ENCODE data around the gene REXO1.

REXO1 gene

GRCh38 chr19:1775951-1776605, 72.2 kb downstream of the REXO1 start:
- FAIRE-seq (no peak), DNase-seq (ENCODE audit: insufficient read length, low spot score) (no peak)
- TF ChIP-seq POLR2AphosphoS5 (IDR thresholded peaks at IDR 0.05; ENCODE audit: low read depth, low read length), result no peak

GRCh38 chr19:1774989-1775772, 73.1 kb downstream of the REXO1 start:
- DNase-seq (ENCODE audit: insufficient read length, low spot score) (no peak), FAIRE-seq (no peak)
- TF ChIP-seq TAF1 (IDR thresholded peaks at IDR 0.05; ENCODE audit: low read depth, low read length), result no peak
- no peak for TF ChIP-seq POLR2A (IDR thresholded peaks at IDR 0.05; ENCODE audit: low read depth, low read length)

GRCh38 chr19:1773184-1773583, 75.1 kb downstream of the REXO1 start:
- no peak for FAIRE-seq
- TF ChIP-seq SPI1 (IDR thresholded peaks at IDR 0.05; ENCODE audit: low read depth, low read length), result no peak
- TF ChIP-seq POU2F2 (IDR thresholded peaks at IDR 0.05; ENCODE audit: low read depth, low read length), result no peak
- TF ChIP-seq POLR2AphosphoS5 (IDR thresholded peaks at IDR 0.05; ENCODE audit: low read depth, low read length), result no peak
- no peak for TF ChIP-seq TAF1 (IDR thresholded peaks at IDR 0.05; ENCODE audit: low read depth, low read length)
- TF ChIP-seq POLR2A (IDR thresholded peaks at IDR 0.05; ENCODE audit: low read depth, low read length), result no peak
- no peak for TF ChIP-seq PAX5 (IDR thresholded peaks at IDR 0.05; ENCODE audit: insufficient read depth, low read length, severe bottlenecking)
- DNase-seq (ENCODE audit: insufficient read length, low spot score), result no peak

GRCh38 chr19:1770866-1771576, 77.3 kb downstream of the REXO1 start:
- no peak for TF ChIP-seq TAF1 (IDR thresholded peaks at IDR 0.05; ENCODE audit: low read depth, low read length)
- no peak for TF ChIP-seq POLR2A (IDR thresholded peaks at IDR 0.05; ENCODE audit: low read depth, low read length)
- TF ChIP-seq PAX5 (IDR thresholded peaks at IDR 0.05; ENCODE audit: insufficient read depth, low read length, severe bottlenecking), result no peak
- TF ChIP-seq SPI1 (IDR thresholded peaks at IDR 0.05; ENCODE audit: low read depth, low read length), result no peak
- no peak for TF ChIP-seq POLR2AphosphoS5 (IDR thresholded peaks at IDR 0.05; ENCODE audit: low read depth, low read length)
- TF ChIP-seq POU2F2 (IDR thresholded peaks at IDR 0.05; ENCODE audit: low read depth, low read length), result no peak
- DNase-seq (ENCODE audit: insufficient read length, low spot score), result no peak
- no peak for FAIRE-seq

DNA sequence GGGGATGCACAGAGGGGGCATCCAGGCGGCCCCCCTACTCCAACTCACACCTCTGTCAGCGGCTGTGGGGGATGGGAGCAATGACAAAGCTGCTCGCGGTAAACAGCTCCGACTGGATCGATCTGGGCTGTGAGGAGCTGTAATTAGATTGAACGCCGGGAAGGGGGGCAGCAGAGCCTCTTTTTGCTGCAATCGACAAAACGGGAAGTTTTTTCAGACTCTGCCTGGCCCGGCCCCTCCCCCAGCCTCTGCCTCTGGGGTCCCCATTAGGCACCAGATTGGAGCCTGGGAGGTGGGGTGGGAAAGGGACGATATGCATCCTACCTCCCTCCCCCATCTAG, 78.7 kb downstream of the REXO1 start:
- DNase-seq (ENCODE audit: insufficient read length, low spot score) (no peak), FAIRE-seq (no peak)
- TF ChIP-seq POLR2A (IDR thresholded peaks at IDR 0.05; ENCODE audit: low read depth, low read length) (no peak), POU2F2 (IDR thresholded peaks at IDR 0.05; ENCODE audit: low read depth, low read length) (no peak), PAX5 (IDR thresholded peaks at IDR 0.05; ENCODE audit: insufficient read depth, low read length, severe bottlenecking) (no peak), POLR2AphosphoS5 (IDR thresholded peaks at IDR 0.05; ENCODE audit: low read depth, low read length) (no peak), SPI1 (IDR thresholded peaks at IDR 0.05; ENCODE audit: low read depth, low read length) (no peak), TAF1 (IDR thresholded peaks at IDR 0.05; ENCODE audit: low read depth, low read length) (no peak)

DNA sequence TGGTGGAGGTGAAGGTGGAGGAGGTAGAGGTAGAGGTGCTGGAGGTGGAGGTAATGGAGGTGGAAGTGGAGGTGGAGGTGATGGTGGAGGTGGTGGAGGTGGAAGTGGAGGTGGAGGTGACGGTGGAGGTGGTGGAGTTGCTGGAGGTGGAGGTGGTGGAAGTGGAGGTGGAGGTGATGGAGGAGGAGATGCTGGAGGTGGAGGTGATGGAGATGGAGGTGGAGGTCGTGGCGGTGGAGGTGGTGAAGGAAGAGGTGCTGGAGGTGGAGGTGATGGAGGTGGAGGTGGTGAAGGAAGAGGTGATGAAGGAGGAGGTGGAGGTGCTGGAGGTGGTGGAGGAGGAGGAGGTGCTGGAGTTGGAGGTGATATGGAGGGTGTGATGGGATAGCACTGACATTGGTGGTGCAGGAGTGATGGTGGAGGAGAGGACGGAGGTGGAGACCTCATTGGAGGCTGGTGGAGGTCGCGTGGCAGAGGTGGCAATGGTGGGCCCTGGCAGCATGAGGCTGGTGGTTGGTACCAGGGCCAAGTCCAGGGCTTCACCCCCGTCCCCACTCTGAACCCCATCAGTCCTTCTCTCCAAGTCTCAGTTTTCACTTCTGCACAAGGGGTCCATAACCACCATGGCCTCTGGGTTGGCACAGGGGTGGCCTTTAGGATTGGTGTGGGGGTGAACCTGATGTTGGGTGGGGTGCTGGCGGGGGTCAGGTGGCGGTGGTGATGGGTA, 79.2 kb downstream of the REXO1 start:
- TF ChIP-seq TAF1 (IDR thresholded peaks at IDR 0.05; ENCODE audit: low read depth, low read length) (no peak), POLR2AphosphoS5 (IDR thresholded peaks at IDR 0.05; ENCODE audit: low read depth, low read length) (no peak), PAX5 (IDR thresholded peaks at IDR 0.05; ENCODE audit: insufficient read depth, low read length, severe bottlenecking) (no peak), POU2F2 (IDR thresholded peaks at IDR 0.05; ENCODE audit: low read depth, low read length) (no peak), POLR2A (IDR thresholded peaks at IDR 0.05; ENCODE audit: low read depth, low read length) (no peak), SPI1 (IDR thresholded peaks at IDR 0.05; ENCODE audit: low read depth, low read length) (no peak)
- FAIRE-seq (no peak), DNase-seq (ENCODE audit: insufficient read length, low spot score) (no peak)

GRCh38 chr19:1768248-1768647, 80.0 kb downstream of the REXO1 start:
- FAIRE-seq (no peak), DNase-seq (ENCODE audit: insufficient read length, low spot score) (no peak)
- TF ChIP-seq POLR2AphosphoS5 (IDR thresholded peaks at IDR 0.05; ENCODE audit: low read depth, low read length) (no peak), SPI1 (IDR thresholded peaks at IDR 0.05; ENCODE audit: low read depth, low read length) (no peak), POLR2A (IDR thresholded peaks at IDR 0.05; ENCODE audit: low read depth, low read length) (no peak), TAF1 (IDR thresholded peaks at IDR 0.05; ENCODE audit: low read depth, low read length) (no peak), PAX5 (IDR thresholded peaks at IDR 0.05; ENCODE audit: insufficient read depth, low read length, severe bottlenecking) (no peak), POU2F2 (IDR thresholded peaks at IDR 0.05; ENCODE audit: low read depth, low read length) (no peak)

DNA sequence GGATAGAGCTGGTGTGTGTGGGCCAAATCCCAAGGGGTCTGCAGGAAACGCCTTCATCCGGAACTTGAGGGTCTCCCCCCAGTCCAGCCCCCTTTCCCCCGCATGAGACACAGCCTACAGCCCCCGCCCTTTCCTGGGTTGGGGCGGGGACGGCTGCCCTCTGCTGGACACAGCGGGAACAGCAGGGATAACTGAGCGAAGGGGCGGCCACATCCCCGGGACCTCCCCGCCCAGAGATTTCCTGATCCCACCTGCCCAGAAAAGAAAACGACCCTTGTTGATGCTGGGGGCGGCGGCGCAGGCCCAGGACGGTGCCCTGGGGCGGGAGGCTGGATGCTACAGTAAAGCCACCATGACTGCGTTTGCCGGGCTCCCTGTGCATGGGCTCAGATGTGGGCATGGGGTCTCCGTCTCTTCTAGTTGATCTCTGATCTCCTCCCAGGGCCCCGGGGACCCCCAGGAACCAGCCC, 80.8 kb downstream of the REXO1 start:
- TF ChIP-seq POLR2A (IDR thresholded peaks at IDR 0.05; ENCODE audit: low read depth, low read length) (no peak), POLR2AphosphoS5 (IDR thresholded peaks at IDR 0.05; ENCODE audit: low read depth, low read length) (no peak), SPI1 (IDR thresholded peaks at IDR 0.05; ENCODE audit: low read depth, low read length) (no peak), POU2F2 (IDR thresholded peaks at IDR 0.05; ENCODE audit: low read depth, low read length) (no peak), PAX5 (IDR thresholded peaks at IDR 0.05; ENCODE audit: insufficient read depth, low read length, severe bottlenecking) (no peak), TAF1 (IDR thresholded peaks at IDR 0.05; ENCODE audit: low read depth, low read length) (no peak)
- DNase-seq (ENCODE audit: insufficient read length, low spot score) (peak; percentile 90), FAIRE-seq (peak; percentile 83)

DNA sequence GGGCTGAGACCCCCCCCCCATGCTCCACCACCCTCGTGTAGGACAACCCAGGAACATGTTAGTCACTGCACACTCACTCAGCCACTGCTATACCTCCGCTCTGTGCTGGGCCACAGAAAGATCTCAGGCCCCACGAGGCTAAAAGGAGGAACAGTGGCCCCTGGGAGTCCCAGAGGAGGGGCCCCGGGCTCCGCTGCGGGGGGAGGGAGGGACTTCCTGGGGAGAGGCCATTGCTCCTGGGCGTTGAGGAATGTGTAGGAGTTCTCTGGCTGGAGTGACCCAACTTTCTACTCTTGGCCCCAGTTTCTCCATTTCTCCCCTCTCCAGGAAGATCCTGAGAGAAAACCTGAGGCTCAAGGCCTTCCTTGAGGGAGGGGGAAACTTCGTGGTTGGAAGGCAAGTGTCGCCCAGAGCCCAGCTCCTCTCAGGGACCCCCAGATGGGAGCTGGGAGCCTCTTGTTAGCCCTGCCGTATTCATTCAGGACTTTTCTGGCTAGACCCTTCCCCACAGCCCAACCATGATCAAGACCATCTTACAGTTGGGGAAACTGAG, 81.4 kb downstream of the REXO1 start:
- no peak for DNase-seq (ENCODE audit: insufficient read length, low spot score)
- FAIRE-seq, result no peak
- TF ChIP-seq PAX5 (IDR thresholded peaks at IDR 0.05; ENCODE audit: insufficient read depth, low read length, severe bottlenecking), result no peak
- no peak for TF ChIP-seq POU2F2 (IDR thresholded peaks at IDR 0.05; ENCODE audit: low read depth, low read length)
- TF ChIP-seq SPI1 (IDR thresholded peaks at IDR 0.05; ENCODE audit: low read depth, low read length), result no peak
- no peak for TF ChIP-seq TAF1 (IDR thresholded peaks at IDR 0.05; ENCODE audit: low read depth, low read length)
- no peak for TF ChIP-seq POLR2AphosphoS5 (IDR thresholded peaks at IDR 0.05; ENCODE audit: low read depth, low read length)
- TF ChIP-seq POLR2A (IDR thresholded peaks at IDR 0.05; ENCODE audit: low read depth, low read length), result no peak

Data from GM12891 (cell line).